Lower leg skin (tissue), 3 donors: Measurements from ENCODE around the gene CCDC127.
"Not testable (repeated sequence)": the region's sequence is repeated elsewhere in the genome, so short reads cannot be mapped to it uniquely, and the experiment has no call there.

ENCODE experiments used
- POLR2A ChIP-seq, 2 donors: fragments of 450-650 bp; IDR thresholded peaks; one replicate each; pipeline ENCODE4 v1.6.1; 2016 to 2017; ENCODE audit warnings: antibody characterized with exemption in 2 of 2, mild to moderate bottlenecking in 1 of 2, moderate library complexity in 1 of 2
- TF ChIP-seq, protein P1 (sequence below), 3 donors: fragments of 450-650 bp; IDR thresholded peaks; one replicate each; pipeline ENCODE4 v1.5.1; 2016; ENCODE audit warnings: antibody characterized with exemption in 3 of 3, mild to moderate bottlenecking in 3 of 3, moderate library complexity in 2 of 3

DNA sequence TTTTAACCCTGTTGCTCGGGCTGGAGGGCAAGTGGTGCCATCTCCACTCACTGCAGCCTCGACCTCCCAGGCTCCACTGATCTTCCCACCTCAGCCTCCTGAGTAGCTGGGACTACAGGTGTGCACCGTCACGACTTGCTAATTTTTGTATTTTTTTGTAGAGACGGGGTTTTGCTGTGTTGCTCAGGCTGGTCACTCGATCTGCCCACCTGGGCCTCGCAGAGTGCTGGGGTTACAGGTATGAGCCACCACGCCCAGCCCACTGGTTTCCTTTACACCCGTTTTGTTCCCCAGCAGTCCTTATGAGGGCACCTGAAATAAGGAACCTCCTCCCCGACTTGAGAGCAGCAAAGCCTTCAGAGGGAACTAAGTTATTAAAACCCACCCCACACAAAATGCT is 1.9 kb downstream of the CCDC127 start:
- TF ChIP-seq, protein P1, sequence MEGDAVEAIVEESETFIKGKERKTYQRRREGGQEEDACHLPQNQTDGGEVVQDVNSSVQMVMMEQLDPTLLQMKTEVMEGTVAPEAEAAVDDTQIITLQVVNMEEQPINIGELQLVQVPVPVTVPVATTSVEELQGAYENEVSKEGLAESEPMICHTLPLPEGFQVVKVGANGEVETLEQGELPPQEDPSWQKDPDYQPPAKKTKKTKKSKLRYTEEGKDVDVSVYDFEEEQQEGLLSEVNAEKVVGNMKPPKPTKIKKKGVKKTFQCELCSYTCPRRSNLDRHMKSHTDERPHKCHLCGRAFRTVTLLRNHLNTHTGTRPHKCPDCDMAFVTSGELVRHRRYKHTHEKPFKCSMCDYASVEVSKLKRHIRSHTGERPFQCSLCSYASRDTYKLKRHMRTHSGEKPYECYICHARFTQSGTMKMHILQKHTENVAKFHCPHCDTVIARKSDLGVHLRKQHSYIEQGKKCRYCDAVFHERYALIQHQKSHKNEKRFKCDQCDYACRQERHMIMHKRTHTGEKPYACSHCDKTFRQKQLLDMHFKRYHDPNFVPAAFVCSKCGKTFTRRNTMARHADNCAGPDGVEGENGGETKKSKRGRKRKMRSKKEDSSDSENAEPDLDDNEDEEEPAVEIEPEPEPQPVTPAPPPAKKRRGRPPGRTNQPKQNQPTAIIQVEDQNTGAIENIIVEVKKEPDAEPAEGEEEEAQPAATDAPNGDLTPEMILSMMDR (IDR thresholded peaks at IDR 0.05), result not testable (repeated sequence)
- TF ChIP-seq POLR2A (IDR thresholded peaks at IDR 0.05), result not testable (repeated sequence)
